Measurements from ENCODE around the gene SAFB2. TPM values are rescaled to one million over a fixed set of nuclear protein-coding genes. Genes with fewer than 3 reads are reported as not detected.

SAFB2 gene
- total RNA-seq, 1 experiment from 2014 or later: 86.9 TPM

GRCh38 chr19:5587661-5588060, 34.9 kb downstream of the SAFB2 start:
- H3K4me1 ChIP-seq (ENCODE audit: control insufficient read depth in 1 of 2, insufficient read depth in 2 of 2, low read length in 2 of 2): no peaks in the 10 kb centered on the region
- H3K36me3 ChIP-seq (ENCODE audit: control insufficient read depth in 1 of 2, insufficient read depth in 2 of 2, low read length in 2 of 2): peaks cover 29 to 41% of the 10 kb centered on the region in 2 experiments; a peak in 3 of 4 replicates
- no peaks in the 10 kb centered on the region for H3K9me2 ChIP-seq (ENCODE audit: insufficient read depth)
- TF ChIP-seq CTCF (IDR thresholded peaks at IDR 0.05 in 2 of 3, conservative IDR thresholded peaks at IDR 0.05 in 1 of 3; ENCODE audit: borderline replicate concordance in 1 of 3, insufficient read depth in 1 of 3, low read depth in 2 of 3, low read length in 2 of 3) (no peak), ATF3 (IDR thresholded peaks at IDR 0.05) (no peak), JUND (IDR thresholded peaks at IDR 0.05) (no peak), RAD21 (IDR thresholded peaks at IDR 0.05; ENCODE audit: low read depth) (no peak), SP1 (IDR thresholded peaks at IDR 0.05; ENCODE audit: low read depth) (no peak), POLR2A (IDR thresholded peaks at IDR 0.05; ENCODE audit: borderline replicate concordance, extremely low read depth, insufficient read depth, insufficient read length) (no peak), EZH2phosphoT487 (IDR thresholded peaks at IDR 0.05; ENCODE audit: borderline replicate concordance) (no peak), SRF (IDR thresholded peaks at IDR 0.05; ENCODE audit: low read depth) (no peak), MAX (IDR thresholded peaks at IDR 0.05) (no peak), YY1 (IDR thresholded peaks at IDR 0.05; ENCODE audit: extremely low read depth, insufficient replicate concordance, low read depth, low read length) (no peak), FOSL1 (IDR thresholded peaks at IDR 0.05; ENCODE audit: low read depth) (no peak), CEBPB (IDR thresholded peaks at IDR 0.05; ENCODE audit: low read depth) (no peak), ZBTB33 (IDR thresholded peaks at IDR 0.05; ENCODE audit: extremely low read depth, insufficient replicate concordance, low read length) (no peak), ZFX (IDR thresholded peaks at IDR 0.05) (no peak), EGR1 (IDR thresholded peaks at IDR 0.05; ENCODE audit: low read depth) (no peak), ELF1 (IDR thresholded peaks at IDR 0.05; ENCODE audit: borderline replicate concordance, low read depth) (no peak), CBX3 (IDR thresholded peaks at IDR 0.05; ENCODE audit: low read depth) (no peak), REST (IDR thresholded peaks at IDR 0.05; ENCODE audit: low read depth) (no peak), ZNF274 (IDR thresholded peaks at IDR 0.05; ENCODE audit: low read depth, low read length) (no peak), EZH2 (IDR thresholded peaks at IDR 0.05) (no peak)
- ChIA-PET RAD21 (ENCODE audit: low non-redundant PET in 1 of 2, low total read pairs in 2 of 2, uncharacterized antibody in 2 of 2, unreplicated experiment in 2 of 2) (no interaction called here), CTCF (no interaction called here), POLR2A (no interaction called here)
- no TSS peak for BruUV-seq (replicated peaks)
- intact Hi-C loops (cut with micrococcal nuclease): no loop called here
- no peak overlapping the region for H3K4me2 ChIP-seq (ENCODE audit: low read length)
- no peaks in the 10 kb centered on the region for H3K27me3 ChIP-seq (ENCODE audit: insufficient read depth, low read length)
- no peak overlapping the region for H3K4me3 ChIP-seq (replicated peaks in 1 of 2; ENCODE audit: low read depth in 1 of 2, low read length in 2 of 2)
- H3K27ac ChIP-seq (ENCODE audit: low read depth, low read length): no peak overlapping the region
- H4K20me1 ChIP-seq (ENCODE audit: insufficient read depth): no peaks in the 10 kb centered on the region
- H3K9ac ChIP-seq (ENCODE audit: low read length): no peak overlapping the region
- H2AFZ ChIP-seq (ENCODE audit: low read depth, low read length, poor library complexity, severe bottlenecking): no peak overlapping the region
- H3K9me3 ChIP-seq (ENCODE audit: control insufficient read depth in 1 of 2, insufficient read depth in 1 of 2, low read depth in 1 of 2, low read length in 2 of 2): no peaks in the 10 kb centered on the region
- H3K79me2 ChIP-seq (ENCODE audit: insufficient read depth, low read length): 0 out of 2 replicates have a peak, but pooled peaks cover 3% of the 10 kb centered on the region
- ATAC-seq (no peak), DNase-seq (ENCODE audit: low read depth, low spot score) (no peak)
